NK-92 treated with Interleukin-12 subunit alpha and Interleukin-12 subunit beta, amount 100 ng/mL, for 24 hours (cell line): Measurements from ENCODE around the gene COL6A5.
"Not testable (repeated sequence)": the region's sequence is repeated elsewhere in the genome, so short reads cannot be mapped to it uniquely, and the experiment has no call there.

ENCODE experiments used
- DNase-seq: peaks from one replicate; lab custom pipeline; 2025; lab: John Stamatoyannopoulos, UW

The COL6A5 gene

DNA sequence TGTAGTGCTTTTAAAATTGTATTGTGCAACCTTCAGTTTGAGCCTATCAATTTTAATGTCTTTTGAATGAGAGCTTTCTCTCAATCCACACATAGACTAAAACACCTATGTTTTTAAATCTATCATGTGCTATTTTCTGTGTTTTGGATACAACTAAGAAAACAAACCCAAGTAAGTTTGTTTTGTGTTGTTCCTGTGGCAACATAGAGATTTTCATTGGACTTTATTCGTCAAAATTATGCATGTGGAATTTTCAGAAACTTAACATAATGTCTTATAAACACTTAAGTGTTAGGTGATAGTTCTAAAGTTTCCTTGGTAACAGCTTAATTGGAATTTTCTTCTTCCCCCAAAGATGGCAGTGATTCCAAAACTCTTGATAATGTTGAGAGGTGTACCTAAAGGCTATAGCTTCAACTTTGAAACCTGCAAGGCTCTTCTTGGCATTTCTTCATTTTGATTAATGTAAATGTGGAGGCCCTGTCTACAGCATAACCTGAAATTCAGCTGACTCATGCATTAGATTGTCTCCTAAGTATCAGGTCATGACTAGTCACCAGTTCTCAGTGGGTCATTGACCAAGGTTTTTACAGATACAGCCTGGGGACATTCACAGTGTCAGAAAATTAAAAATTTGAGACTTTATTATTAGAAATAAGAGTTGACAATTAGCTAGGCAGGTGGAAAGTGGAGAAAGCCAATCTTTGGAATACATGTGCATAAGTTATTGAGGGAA lies 44.4 kb downstream of the COL6A5 start:
- DNase-seq, result no peak

DNA sequence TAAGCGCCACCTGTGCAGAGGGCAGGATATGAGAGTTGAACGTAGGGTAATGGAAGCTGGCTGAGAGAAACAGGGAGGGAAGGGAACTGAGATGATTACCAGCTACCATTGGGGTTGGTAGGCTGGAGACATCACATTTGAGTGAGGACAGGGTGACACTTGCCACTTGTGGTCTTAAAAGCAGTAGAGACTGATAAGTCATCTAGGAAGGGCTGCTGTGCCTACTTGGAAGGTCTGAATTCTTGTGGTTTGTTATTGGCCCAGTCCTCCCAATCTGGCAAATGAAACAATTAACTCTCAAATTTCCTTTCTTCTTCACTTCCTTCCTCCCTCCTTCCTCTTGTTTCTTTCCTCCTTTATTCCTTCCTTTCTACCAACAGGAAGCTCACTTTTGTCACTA lies 46.8 kb downstream of the COL6A5 start:
- DNase-seq, result no peak

GRCh38 chr3:130393594-130393993 lies 48.1 kb downstream of the COL6A5 start:
- no peak for DNase-seq

DNA sequence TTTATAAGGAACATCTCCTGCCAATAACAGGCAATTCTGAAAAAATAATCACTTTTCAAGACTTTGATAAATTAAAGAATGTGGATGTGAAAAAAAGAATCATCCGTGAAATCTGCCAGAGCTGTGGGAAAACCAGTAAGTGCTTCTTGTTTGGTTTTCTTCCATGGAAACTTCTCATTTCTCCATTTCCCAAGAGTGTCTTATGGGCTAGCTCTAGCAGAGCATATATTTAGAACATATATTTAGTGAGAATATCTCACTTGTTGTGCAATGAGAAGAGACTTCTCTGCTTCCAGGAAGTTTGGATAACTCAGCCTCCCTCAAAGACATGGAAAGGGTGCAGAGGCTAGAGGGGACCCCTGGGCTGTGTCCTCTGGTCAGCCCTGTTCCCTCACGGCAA lies 49.9 kb downstream of the COL6A5 start:
- DNase-seq, result no peak

DNA sequence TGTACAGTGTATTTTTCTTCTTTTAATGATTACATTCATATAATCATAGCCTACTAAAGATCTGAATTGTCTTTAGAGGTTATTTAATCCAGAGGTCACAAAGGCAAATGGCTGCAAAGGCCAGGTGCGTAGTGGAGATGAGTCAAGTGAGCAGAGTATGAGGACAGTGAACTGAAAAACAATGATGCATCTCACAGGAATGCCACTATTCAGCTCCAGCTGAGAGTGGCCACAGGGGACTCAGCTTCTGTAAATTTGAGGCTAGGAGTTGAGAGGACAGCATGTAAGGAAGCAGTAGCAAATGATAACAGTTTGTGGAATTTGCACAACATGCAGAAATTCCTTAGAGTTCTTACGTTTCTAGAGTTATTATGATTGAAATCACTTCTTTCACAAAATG lies 50.4 kb downstream of the COL6A5 start:
- no peak for DNase-seq

GRCh38 chr3:130404401-130404800 lies 58.9 kb downstream of the COL6A5 start:
- DNase-seq, result no peak

DNA sequence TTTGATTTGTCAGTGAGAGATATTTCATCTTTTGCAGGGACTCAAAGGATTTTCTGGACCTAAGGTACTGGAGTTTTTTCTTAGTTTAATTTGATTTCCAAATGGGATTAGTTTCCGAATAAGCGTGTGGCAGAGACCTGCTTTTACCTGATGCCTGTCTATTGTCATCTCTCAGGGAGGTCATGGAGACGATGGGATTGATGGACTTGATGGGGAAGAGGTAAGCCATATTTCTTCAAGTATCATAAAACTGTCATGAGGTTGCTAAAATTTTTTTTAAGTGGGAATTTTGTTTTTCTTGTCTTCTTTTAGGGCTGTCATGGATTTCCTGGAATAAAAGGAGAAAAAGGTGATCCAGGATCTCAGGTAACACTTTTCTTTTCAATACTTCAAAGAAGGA lies 60.5 kb downstream of the COL6A5 start:
- DNase-seq, result no peak

- not testable (repeated sequence) for DNase-seq
These were observed 62.8 kb downstream of the COL6A5 start for GRCh38 chr3:130408253-130408652.

DNA sequence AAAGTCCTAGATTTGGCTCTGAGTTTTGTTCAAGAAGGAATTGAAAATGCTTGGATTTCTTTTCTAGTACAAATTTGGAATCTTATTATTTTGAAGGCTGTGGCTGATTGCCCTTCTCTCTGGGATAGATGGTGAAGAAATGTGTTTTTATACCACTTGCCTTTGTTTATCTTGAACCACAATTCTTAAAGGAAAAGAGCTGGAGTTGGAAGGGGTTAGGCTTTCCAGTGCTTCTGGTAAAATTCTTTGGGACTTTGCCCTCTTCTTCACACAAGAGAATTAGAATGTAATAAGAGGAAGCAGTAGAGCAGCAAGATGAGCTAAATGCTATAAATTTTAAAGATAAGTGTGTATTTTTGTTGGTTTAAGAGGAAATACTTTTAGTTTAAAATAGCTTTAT lies 65.8 kb downstream of the COL6A5 start:
- DNase-seq, result no peak

- DNase-seq, result no peak
These were observed 67.6 kb downstream of the COL6A5 start for GRCh38 chr3:130412991-130413560.

- DNase-seq, result no peak
These were observed 69.0 kb downstream of the COL6A5 start for GRCh38 chr3:130414457-130414856.

DNA sequence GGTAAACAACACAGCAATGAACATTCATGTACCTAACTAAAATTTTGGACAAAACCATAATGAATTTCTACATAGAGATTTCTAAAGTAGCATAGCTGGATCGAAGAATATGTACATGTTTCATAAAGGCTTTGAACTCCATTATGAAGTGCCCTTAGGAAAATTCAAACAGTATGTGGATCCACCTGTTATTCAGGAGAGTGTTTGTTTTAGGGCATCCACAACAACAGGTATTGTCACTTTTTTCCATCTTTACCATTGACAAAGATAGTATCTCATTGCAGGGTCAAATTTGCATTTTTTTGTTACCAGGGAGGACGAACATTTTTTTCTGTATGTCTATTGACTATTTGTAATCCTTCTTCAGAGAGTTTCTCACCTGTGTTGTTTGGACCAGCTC lies 75.0 kb downstream of the COL6A5 start:
- DNase-seq, result no peak

GRCh38 chr3:130423064-130423463 lies 77.6 kb downstream of the COL6A5 start:
- DNase-seq, result no peak

GRCh38 chr3:130424837-130425236 lies 79.4 kb downstream of the COL6A5 start:
- no peak for DNase-seq

DNA sequence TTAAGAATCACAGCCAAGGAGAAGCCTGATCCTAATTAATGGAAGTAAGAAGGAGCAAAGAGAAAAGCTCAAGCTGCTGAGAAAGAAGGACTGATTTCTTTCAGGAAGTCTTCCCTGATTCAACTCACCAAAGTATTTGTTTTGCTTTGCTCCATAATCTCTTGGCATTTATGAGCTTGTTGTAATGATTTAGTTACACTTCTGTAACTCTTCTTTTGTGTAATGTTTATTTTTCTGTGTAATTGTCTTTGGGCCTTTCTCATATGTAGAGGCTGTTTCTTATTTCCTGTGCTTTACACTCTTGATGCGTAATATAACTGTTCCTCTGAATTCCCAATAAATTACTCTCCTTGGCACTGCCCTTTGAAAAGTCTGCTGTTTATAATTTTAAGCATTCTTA lies 80.0 kb downstream of the COL6A5 start:
- DNase-seq, result no peak

DNA sequence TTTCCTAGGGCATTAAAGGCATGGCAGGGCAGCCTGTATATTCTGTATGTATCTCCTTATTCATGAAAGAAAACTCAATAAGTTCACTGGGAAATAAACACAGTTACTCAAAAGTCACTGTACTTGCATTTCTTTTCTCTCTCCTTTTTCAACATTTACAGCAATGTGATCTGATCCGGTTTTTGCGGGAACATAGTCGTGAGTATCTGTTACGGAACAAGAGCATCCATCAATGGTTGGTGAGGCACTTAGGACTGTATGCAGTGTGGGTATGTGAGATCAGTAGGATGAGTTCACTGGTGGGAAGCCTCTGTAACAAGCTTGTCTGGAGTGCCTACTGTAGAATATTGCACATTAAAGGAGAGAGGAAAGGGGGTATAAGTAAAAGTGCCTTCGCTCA lies 80.7 kb downstream of the COL6A5 start:
- DNase-seq, result no peak

GRCh38 chr3:130428871-130429712 lies 83.6 kb downstream of the COL6A5 start:
- DNase-seq, result no peak

DNA sequence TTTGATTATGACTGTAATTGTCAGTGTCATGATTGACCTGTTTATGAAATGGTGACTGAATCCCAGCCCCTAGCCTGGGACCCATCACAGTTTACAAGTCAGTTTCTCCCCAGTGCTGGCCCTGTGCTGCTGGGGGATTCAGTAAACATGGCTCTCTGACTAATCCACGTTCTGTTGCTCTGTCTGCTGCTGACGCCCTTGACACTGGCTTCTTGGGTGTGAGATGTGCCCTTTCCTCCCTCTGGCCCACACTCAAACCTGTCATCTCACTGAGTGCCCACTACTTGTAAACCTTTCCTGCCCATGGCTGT lies 84.2 kb downstream of the COL6A5 start:
- DNase-seq, result no peak

DNA sequence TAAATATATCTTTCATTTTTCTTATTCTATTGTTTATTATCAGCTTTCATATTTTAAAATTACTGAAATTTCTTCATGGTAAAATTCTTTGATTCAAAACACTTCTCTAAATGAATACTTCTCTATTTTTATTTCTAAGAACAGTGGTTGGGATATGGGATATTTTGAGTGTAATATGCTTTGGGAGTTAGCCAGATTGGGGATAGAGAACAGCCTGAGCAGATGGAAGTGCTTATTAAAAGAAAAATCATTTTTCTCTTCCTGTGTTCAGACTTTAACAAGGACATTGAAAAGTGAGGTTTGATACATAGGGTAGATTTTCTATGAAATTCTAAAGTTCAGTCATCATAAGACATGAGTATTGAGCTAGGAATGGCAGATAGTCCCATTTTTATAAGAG lies 84.8 kb downstream of the COL6A5 start:
- DNase-seq, result no peak

GRCh38 chr3:130432086-130432485 lies 86.6 kb downstream of the COL6A5 start:
- DNase-seq, result not testable (repeated sequence)

- no peak for DNase-seq
These were observed 87.8 kb downstream of the COL6A5 start for GRCh38 chr3:130433306-130433705.

- no peak for DNase-seq
These were observed 96.8 kb downstream of the COL6A5 start for GRCh38 chr3:130442284-130442683.

GRCh38 chr3:130446840-130447239 lies 101.4 kb downstream of the COL6A5 start:
- not testable (repeated sequence) for DNase-seq
